KOPT-K1 (cell line): ENCODE results near the gene PI4K2A.

Source experiments
- H3K27ac ChIP-seq: fragments of 200-600 bp; sonication (generic); 2 replicates; pipeline ENCODE4 v1.5.1; 2016; ENCODE audit warnings: antibody characterized with exemption, mild to moderate bottlenecking, low read depth, low read length; ENCODE audit not compliant: poor library complexity, severe bottlenecking
- H3K36me3 ChIP-seq: fragments of 200-600 bp; sonication (generic); 2 replicates; pipeline ENCODE4 v1.5.1; 2017; ENCODE audit warnings: antibody characterized with exemption, mild to moderate bottlenecking, low read length, moderate library complexity; ENCODE audit not compliant: insufficient read depth
- H3K9me3 ChIP-seq: fragments of 200-600 bp; sonication (generic); 2 replicates; pipeline ENCODE4 v1.5.1; 2017; ENCODE audit warnings: antibody characterized with exemption, low read length, mild to moderate bottlenecking; ENCODE audit not compliant: insufficient read depth, poor library complexity, severe bottlenecking

Gene PI4K2A

DNA sequence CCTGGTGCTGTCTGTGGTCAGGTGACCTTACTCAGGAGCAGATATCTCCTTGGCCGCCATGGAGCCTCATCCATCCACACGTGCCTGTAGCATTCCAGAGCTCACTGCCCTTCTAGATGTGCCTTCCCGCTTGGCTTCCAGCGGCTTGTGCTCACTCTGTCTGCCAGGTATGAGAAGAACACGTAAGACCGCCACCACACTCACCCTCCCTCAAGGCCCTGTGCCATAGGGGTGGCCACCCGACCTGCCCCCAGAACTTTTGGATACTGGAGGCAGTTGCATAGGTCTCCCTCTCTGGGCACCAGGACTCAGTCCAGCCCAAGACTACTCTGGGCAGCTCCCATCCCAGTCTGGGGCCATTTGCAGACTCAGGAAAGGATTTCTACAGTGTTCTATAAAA, 77.2 kb downstream of the PI4K2A start:
- Histone ChIP-seq H3K9me3 (no peaks in the 10 kb centered on the region), H3K36me3 (no peaks in the 10 kb centered on the region), H3K27ac (no peak overlapping the region)

DNA sequence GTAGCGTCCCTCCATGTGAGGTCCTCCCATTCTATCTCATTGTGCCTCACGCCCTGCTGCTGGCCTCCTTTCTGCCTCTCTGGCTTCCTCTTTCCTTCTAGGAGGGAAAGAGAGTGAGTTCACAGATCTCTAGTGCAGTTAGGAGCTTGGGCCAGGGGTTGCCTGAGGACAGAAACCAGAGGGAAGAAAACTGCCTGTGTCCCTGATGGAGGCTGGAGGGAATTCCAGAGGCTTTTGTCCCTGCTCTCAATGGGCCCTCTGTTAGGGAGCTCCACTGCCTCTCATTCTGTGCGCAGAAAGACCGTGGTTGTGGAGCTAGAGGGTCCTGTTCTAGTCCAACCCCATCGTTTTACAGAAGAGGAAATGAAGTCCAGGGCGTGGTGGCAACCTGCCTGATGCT, 77.7 kb downstream of the PI4K2A start:
- no peaks in the 10 kb centered on the region for H3K9me3 ChIP-seq
- H3K27ac ChIP-seq, result no peak overlapping the region
- no peaks in the 10 kb centered on the region for H3K36me3 ChIP-seq

DNA sequence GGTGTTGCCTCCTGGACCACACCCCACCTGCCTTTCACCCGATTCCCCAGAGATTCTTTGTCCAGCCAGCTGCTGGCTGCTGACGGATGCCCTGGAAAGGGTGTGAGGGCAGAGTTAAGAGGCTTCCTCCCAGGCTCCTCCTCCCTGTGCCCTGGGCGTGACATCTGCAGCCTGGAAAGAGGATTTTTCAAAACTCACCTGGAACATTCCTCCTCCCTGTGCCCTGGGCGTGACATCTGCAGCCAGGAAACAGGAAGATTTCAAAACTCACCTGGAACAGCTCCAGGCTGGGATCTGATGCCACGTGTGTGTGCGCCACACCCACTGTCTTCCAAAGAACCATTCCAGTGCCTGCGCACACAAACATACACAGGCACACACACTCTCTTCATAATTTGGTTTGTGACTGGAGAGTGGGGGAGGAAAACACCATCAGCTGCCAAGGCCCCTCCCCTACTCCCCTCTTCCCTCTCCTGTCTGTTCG, 78.2 kb downstream of the PI4K2A start:
- Histone ChIP-seq H3K27ac (no peak overlapping the region), H3K36me3 (no peaks in the 10 kb centered on the region), H3K9me3 (no peaks in the 10 kb centered on the region)

DNA sequence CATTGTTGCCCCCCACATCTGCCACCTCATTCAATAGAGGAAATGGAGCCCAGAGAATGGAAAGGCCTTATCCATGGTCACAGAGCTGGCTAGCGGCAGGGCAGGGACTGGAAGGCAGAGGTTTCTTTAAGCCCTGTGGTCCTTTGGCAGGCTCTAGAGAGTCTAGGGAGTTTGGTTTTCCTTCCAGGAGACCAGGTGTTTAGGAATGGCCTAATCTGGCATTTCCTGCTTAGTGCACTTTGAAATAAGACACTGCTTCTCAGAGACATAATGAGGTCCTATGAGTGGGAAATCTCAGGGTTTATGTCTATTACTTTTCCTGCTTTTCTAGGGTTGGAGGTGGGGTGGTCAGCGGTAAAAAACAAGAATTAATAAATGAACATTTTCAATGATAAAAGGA, 79.1 kb downstream of the PI4K2A start:
- H3K9me3 ChIP-seq, result no peaks in the 10 kb centered on the region
- no peaks in the 10 kb centered on the region for H3K36me3 ChIP-seq
- H3K27ac ChIP-seq, result no peak overlapping the region

DNA sequence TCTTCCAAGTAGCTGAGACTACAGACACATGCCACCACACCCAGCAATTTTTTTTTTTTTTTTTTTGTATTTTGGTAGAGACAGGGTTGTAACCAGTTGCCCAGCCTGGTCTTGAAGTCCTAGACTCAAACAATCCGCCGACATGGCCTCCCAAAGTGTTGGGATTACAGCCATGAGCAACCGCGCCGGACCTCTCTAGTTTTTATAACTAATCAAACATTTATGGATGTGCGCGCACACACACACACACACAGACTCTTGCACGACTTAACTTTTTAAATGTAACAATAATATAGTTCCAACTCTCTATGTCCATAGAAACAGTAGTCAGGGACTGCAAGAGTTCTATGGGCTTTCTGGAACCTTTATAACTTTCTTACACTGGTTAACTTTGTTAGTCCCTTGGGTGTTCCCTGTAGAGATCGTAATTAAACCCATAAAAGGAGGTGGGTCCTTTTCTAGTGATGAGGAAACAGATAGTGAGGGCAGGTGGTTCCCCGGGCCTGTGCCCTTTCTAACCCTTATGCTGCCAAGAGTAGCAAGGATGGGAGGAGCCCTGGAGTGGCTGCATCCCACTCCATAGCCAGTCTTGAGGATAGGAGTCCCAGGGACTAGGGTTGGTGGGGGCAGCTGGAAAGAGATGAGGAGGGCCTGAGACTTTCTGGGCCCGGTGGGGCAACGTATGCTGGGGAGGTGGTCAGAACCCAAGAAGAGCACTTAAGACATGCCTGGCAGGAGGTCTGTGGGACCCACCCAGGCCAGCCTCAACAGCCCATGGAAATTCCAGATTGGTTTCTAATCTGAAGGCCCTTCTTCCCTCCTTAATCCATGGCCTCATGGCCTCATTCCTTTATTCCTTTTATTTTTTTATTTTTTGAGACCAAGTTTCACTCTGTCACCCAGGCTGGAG, 81.7 kb downstream of the PI4K2A start:
- H3K9me3 ChIP-seq, result no peaks in the 10 kb centered on the region
- H3K27ac ChIP-seq, result no peak overlapping the region
- H3K36me3 ChIP-seq, result no peaks in the 10 kb centered on the region

DNA sequence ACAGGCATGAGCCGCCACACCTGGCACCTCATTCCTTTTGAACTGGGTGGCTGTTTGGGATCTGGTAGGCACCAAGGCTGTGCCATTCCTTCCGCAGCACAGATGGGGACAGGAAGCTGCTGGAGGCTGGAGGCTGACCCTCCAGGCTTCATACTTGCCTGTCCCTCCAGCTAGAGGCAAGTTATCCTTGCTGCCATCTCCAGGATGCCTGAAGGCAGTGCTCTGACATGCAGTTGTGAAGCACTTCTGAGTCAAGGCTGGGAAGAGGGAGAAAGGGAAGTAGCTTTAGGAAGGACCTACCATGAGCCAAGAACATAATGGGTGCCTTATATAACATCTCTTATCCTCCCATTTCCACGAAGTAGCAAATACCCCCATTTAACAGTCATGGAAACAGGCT, 82.5 kb downstream of the PI4K2A start:
- Histone ChIP-seq H3K9me3 (no peaks in the 10 kb centered on the region), H3K27ac (no peak overlapping the region), H3K36me3 (no peaks in the 10 kb centered on the region)

DNA sequence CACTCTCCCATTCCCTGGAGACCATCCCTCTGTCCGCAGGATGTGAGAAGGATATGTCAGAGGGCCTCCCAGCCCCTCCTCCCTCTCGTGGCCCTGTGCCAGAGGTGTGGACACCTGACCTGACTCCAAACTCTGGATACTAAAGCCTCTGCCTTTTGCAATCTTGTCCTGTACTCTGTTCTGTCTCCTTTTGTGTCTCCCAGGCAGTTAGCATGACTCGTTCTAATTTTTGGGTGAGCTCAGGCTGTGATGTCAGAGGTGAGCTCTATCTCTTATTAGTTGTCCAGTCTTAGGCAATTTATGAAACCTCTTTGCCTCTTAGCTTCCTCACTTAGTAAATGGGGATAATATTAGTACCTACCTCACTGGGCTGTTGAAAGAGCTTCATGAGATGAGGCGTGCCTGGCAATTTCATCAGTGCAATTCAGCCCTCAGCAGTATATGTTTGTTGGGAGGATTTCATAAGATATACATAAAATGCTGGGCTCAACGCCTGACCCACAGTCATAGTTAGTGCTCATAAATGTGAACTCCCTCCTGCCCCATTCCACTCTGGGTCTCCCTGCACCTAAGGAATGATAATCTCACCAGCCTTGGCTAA, 84.0 kb downstream of the PI4K2A start:
- Histone ChIP-seq H3K36me3 (no peaks in the 10 kb centered on the region), H3K27ac (no peak overlapping the region), H3K9me3 (no peaks in the 10 kb centered on the region)
